Measurements from ENCODE around the gene EPOP. TPM values are rescaled to one million over a fixed set of nuclear protein-coding genes. Genes with fewer than 3 reads are reported as not detected.

EPOP gene
- total and polyA plus RNA-seq, 2 experiments from 2014 or later: 0.37 to 0.93 TPM

DNA sequence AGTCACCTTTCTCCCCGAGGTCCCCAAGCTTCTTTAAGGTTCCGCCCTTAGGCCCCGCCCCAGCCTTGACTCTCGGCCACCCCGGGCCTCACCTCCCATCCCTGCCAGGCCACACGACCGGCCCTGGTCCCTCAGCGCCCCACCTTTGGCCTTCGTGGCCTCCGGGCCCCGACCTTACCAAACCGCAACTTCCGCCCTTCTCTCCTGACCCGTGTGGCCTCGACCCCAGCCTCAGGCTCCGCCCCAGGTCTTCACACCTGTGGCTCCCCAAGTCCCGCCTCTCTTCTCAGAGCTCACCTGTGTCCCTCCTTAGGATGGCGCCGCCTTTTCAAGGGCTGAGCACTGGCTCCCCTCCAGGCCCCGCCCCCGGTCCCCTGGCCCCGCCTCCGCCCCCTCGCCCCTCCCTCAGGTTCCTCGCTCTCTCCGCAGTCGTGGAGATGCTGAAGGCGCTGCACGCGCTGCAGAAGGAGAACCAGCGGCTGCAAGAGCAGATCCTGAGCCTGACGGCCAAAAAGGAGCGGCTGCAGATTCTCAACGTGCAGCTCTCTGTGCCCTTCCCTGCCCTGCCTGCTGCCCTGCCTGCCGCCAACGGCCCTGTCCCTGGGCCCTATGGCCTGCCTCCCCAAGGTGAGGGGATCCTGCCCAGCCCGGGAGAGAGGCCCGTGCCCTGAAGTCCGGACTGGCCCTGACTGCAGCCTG, 45.3 kb upstream of the EPOP start:
- no peak overlapping the region for H3K4me3 ChIP-seq
- no peaks in the 10 kb centered on the region for H4K20me1 ChIP-seq (ENCODE audit: insufficient read depth, poor library complexity, severe bottlenecking)
- WGBS (ENCODE audit: low lambda C conversion rate, missing lambda C conversion rate): 64% methylated on average over 21 of the region's 39 CpGs
- no peak for DNase-seq (ENCODE audit: low spot score)
- H3K4me1 ChIP-seq (ENCODE audit: insufficient read depth): peaks cover 10% of the 10 kb centered on the region
- H3K79me2 ChIP-seq: no peaks in the 10 kb centered on the region
- H2AFZ ChIP-seq: no peak overlapping the region
- H3K27ac ChIP-seq: no peak overlapping the region
- no peaks in the 10 kb centered on the region for H3K9me3 ChIP-seq (ENCODE audit: low read depth)
- no peaks in the 10 kb centered on the region for H3K27me3 ChIP-seq
- H3K36me3 ChIP-seq (replicated peaks; ENCODE audit: insufficient read depth, low read depth): no peaks in the 10 kb centered on the region
- H3K9me2 ChIP-seq (replicated peaks; ENCODE audit: insufficient read depth): no peaks in the 10 kb centered on the region
- TF ChIP-seq EZH2phosphoT487 (IDR thresholded peaks at IDR 0.05; ENCODE audit: low read depth, severe bottlenecking, unreplicated experiment): no peak
- no peak for TF ChIP-seq EZH2 (IDR thresholded peaks at IDR 0.05; ENCODE audit: borderline replicate concordance)
- TF ChIP-seq, protein P1, sequence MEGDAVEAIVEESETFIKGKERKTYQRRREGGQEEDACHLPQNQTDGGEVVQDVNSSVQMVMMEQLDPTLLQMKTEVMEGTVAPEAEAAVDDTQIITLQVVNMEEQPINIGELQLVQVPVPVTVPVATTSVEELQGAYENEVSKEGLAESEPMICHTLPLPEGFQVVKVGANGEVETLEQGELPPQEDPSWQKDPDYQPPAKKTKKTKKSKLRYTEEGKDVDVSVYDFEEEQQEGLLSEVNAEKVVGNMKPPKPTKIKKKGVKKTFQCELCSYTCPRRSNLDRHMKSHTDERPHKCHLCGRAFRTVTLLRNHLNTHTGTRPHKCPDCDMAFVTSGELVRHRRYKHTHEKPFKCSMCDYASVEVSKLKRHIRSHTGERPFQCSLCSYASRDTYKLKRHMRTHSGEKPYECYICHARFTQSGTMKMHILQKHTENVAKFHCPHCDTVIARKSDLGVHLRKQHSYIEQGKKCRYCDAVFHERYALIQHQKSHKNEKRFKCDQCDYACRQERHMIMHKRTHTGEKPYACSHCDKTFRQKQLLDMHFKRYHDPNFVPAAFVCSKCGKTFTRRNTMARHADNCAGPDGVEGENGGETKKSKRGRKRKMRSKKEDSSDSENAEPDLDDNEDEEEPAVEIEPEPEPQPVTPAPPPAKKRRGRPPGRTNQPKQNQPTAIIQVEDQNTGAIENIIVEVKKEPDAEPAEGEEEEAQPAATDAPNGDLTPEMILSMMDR (IDR thresholded peaks at IDR 0.05; ENCODE audit: poor library complexity): no peak
- no peak overlapping the region for H3K4me2 ChIP-seq

DNA sequence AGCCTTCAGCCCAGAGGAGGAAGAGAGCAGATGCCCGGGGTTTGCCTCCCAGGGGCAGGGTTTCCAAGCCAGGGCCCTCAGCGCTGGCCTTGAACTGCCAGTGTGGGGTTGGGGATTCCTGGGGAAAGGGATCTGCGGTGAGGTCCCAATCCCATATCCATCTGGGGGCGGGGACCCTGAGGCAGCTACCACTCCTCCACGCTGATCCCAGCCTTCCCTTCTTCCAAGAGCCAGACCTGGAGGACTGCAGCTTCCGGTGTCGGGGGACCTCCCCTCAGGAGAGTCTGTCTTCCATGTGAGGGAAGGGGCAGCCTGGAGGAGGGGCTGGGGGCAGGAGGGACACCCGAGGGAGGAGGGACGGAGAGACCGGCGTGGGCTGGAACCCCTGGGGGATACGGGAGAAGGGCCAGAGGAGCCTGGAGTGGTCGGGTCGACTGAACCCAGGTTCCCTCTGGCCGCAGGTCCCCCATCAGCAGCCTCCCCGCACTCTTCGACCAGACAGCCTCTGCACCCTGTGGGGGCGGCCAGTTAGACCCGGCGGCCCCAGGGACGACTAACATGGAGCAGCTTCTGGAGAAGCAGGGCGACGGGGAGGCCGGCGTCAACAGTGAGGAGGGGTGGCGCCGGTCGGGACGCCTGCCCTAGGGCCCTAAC, 44.7 kb upstream of the EPOP start:
- no peak for DNase-seq (ENCODE audit: low spot score)
- peak overlapping the region; percentile 49 for H3K4me2 ChIP-seq
- no peaks in the 10 kb centered on the region for H3K27me3 ChIP-seq
- no peaks in the 10 kb centered on the region for H4K20me1 ChIP-seq (ENCODE audit: insufficient read depth, poor library complexity, severe bottlenecking)
- peaks cover 10% of the 10 kb centered on the region for H3K4me1 ChIP-seq (ENCODE audit: insufficient read depth)
- H3K27ac ChIP-seq: no peak overlapping the region
- H3K4me3 ChIP-seq: no peak overlapping the region
- 51% methylated on average over 22 of the region's 29 CpGs for WGBS (ENCODE audit: low lambda C conversion rate, missing lambda C conversion rate)
- no peaks in the 10 kb centered on the region for H3K36me3 ChIP-seq (replicated peaks; ENCODE audit: insufficient read depth, low read depth)
- H3K79me2 ChIP-seq: no peaks in the 10 kb centered on the region
- H3K9me3 ChIP-seq (ENCODE audit: low read depth): no peaks in the 10 kb centered on the region
- H3K9me2 ChIP-seq (replicated peaks; ENCODE audit: insufficient read depth): no peaks in the 10 kb centered on the region
- TF ChIP-seq, protein P1 (IDR thresholded peaks at IDR 0.05; ENCODE audit: poor library complexity): no peak
- TF ChIP-seq EZH2 (IDR thresholded peaks at IDR 0.05; ENCODE audit: borderline replicate concordance): no peak
- no peak for TF ChIP-seq EZH2phosphoT487 (IDR thresholded peaks at IDR 0.05; ENCODE audit: low read depth, severe bottlenecking, unreplicated experiment)
- H2AFZ ChIP-seq: no peak overlapping the region

DNA sequence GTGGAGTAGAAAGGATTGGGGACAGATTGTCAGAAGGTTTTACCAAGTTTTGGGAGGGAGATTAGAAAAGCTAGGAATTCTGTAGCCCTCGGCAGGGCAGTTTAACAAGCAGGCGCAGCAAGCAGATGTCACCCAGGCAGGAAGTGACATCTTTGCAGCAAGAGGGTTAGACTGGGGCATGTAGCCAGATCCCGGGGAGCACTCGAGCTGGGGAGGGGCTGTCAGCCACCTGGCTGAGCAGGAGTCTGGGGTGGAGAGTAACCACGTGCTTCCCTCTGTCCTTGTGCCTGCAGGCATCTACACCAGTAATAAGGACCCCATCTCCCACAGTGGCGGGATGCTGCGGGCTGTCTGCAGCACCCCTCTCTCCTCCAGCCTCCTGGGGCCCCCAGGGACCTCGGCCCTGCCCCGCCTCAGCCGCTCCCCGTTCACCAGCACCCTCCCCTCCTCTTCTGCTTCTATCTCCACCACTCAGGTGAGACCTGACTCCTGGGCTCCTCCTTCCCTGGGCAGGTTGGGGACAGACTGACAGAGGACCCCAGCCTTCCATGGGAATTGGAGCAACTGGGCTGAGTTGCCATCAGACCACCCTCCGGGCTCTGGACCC, 42.5 kb upstream of the EPOP start:
- Histone ChIP-seq H3K9me3 (ENCODE audit: low read depth) (no peaks in the 10 kb centered on the region), H2AFZ (no peak overlapping the region), H3K27me3 (no peaks in the 10 kb centered on the region), H3K4me1 (ENCODE audit: insufficient read depth) (peaks cover 10% of the 10 kb centered on the region), H4K20me1 (ENCODE audit: insufficient read depth, poor library complexity, severe bottlenecking) (no peaks in the 10 kb centered on the region), H3K27ac (no peak overlapping the region), H3K36me3 (replicated peaks; ENCODE audit: insufficient read depth, low read depth) (no peaks in the 10 kb centered on the region), H3K4me2 (no peak overlapping the region), H3K4me3 (no peak overlapping the region), H3K9me2 (replicated peaks; ENCODE audit: insufficient read depth) (no peaks in the 10 kb centered on the region), H3K79me2 (no peaks in the 10 kb centered on the region)
- TF ChIP-seq EZH2 (IDR thresholded peaks at IDR 0.05; ENCODE audit: borderline replicate concordance) (no peak), EZH2phosphoT487 (IDR thresholded peaks at IDR 0.05; ENCODE audit: low read depth, severe bottlenecking, unreplicated experiment) (no peak)
- no peak for DNase-seq (ENCODE audit: low spot score)
- 93% methylated on average over 12 of the region's 12 CpGs for WGBS (ENCODE audit: low lambda C conversion rate, missing lambda C conversion rate)
